H1 (cell line): ENCODE measurements around the gene THAP4. TPM values are rescaled to one million over a fixed set of nuclear protein-coding genes. Genes with fewer than 3 reads are reported as not detected.
A peak's percentile ranks its signal among the peaks of the same experiment; 100 is the strongest.

ENCODE experiments used
- CTCF ChIA-PET: fragments of 300-600 bp; sonication (Branson Sonifier 250); formaldehyde crosslinking; loops from one replicate; lab custom pipeline; 2021; ENCODE audit not compliant: partially characterized antibody; lab: Charles Lee
- POLR2A ChIA-PET: fragments of 300-600 bp; sonication (Branson Sonifier 250); formaldehyde crosslinking; loops from one replicate; lab custom pipeline; 2021; ENCODE audit warnings: inconsistent platforms; ENCODE audit not compliant: partially characterized antibody; lab: Charles Lee
- DNase-seq, 2 experiments: peaks; one replicate each; pipeline versions ENCODE4 v3.0.0 to v3.0.0-alpha.2; 2010 to 2022; ENCODE audit warnings: low spot score in 2 of 2, low read depth in 1 of 2, mixed read lengths in 1 of 2
- FAIRE-seq: peaks from 2 replicates; lab custom pipeline; 2011; peaks lifted over from hg19 to GRCh38; lab: Jason Lieb, UNC
- H2AFZ ChIP-seq: 2 replicates; pipeline ENCODE4 v1.8.1; 2012; ENCODE audit warnings: low read length, inconsistent platforms
- H2AK5ac ChIP-seq: 2 replicates; pipeline ENCODE4 v1.6.1; 2013; ENCODE audit warnings: low read depth, low read length
- H2BK120ac ChIP-seq: replicated peaks from 2 replicates; pipeline ENCODE3; 2013; ENCODE audit warnings: low read depth, low read length, inconsistent platforms
- H2BK12ac ChIP-seq: 2 replicates; pipeline ENCODE4 v1.6.1; 2013; ENCODE audit warnings: low read depth, low read length
- H2BK15ac ChIP-seq: 2 replicates; pipeline ENCODE4 v1.6.1; 2013; ENCODE audit warnings: low read length
- H2BK20ac ChIP-seq: 2 replicates; pipeline ENCODE4 v1.6.1; 2013; ENCODE audit warnings: low read length
- H2BK5ac ChIP-seq: 2 replicates; pipeline ENCODE4 v1.6.1; 2013; ENCODE audit warnings: low read depth, low read length
- H3K14ac ChIP-seq: 2 replicates; pipeline ENCODE4 v1.6.1; 2013; ENCODE audit warnings: inconsistent platforms; ENCODE audit not compliant: insufficient read length
- H3K18ac ChIP-seq: 2 replicates; pipeline ENCODE4 v1.6.1; 2013; ENCODE audit warnings: low read length; ENCODE audit errors: extremely low read depth
- H3K23ac ChIP-seq: 2 replicates; pipeline ENCODE4 v1.6.1; 2013; ENCODE audit warnings: inconsistent platforms; ENCODE audit not compliant: insufficient read length
- H3K23me2 ChIP-seq: 2 replicates; pipeline ENCODE4 v1.6.1; 2013; ENCODE audit warnings: low read depth, low read length
- H3K27ac ChIP-seq: 2 replicates; pipeline ENCODE4 v1.6.1; 2011; ENCODE audit warnings: low read depth, low read length, inconsistent platforms
- H3K27me3 ChIP-seq, 4 experiments: replicated peaks in 1 of 4; 1 replicate in 1 of 4; 2 replicates in 3 of 4; pipeline versions ENCODE4 v1.6.1 to v1.8.1; 2011 to 2013; ENCODE audit warnings: low read length in 3 of 4, mild to moderate bottlenecking in 3 of 4, inconsistent platforms in 2 of 4, mixed read lengths in 2 of 4, moderate library complexity in 1 of 4; ENCODE audit not compliant: control insufficient read depth in 3 of 4, insufficient read depth in 3 of 4; ENCODE audit errors: extremely low read depth in 1 of 4
- H3K36me3 ChIP-seq, 4 experiments: 2 replicates each; pipeline versions ENCODE4 v1.6.1 to v1.8.1; 2011 to 2013; ENCODE audit warnings: mild to moderate bottlenecking in 4 of 4, low read length in 3 of 4, moderate library complexity in 2 of 4, control low read depth in 1 of 4, inconsistent platforms in 1 of 4; ENCODE audit not compliant: insufficient read depth in 4 of 4, control insufficient read depth in 2 of 4
- H3K4ac ChIP-seq: replicated peaks from 2 replicates; pipeline ENCODE3; 2013; ENCODE audit warnings: low read length, low read depth, mixed read lengths, inconsistent platforms; ENCODE audit not compliant: insufficient read length
- H3K4me1 ChIP-seq, 4 experiments: replicated peaks in 1 of 4; 1 replicate in 1 of 4; 2 replicates in 3 of 4; pipeline versions ENCODE4 v1.6.1 to v1.8.1; 2011 to 2013; ENCODE audit warnings: low read length in 3 of 4, inconsistent platforms in 2 of 4, mixed read lengths in 1 of 4; ENCODE audit not compliant: insufficient read depth in 4 of 4, control insufficient read depth in 3 of 4
- H3K4me2 ChIP-seq, 2 experiments: 2 replicates each; pipeline versions ENCODE4 v1.6.1 to v1.8.1; 2011 to 2013; ENCODE audit warnings: low read depth in 2 of 2, low read length in 2 of 2, control low read depth in 1 of 2, inconsistent platforms in 1 of 2, mild to moderate bottlenecking in 1 of 2; ENCODE audit not compliant: insufficient read depth in 1 of 2
- H3K4me3 ChIP-seq, 4 experiments: fragments of 200-600, 300-600 bp in 1 of 4; sonication (generic), shearing (Covaris generic), sonication (Bioruptor Twin) in 1 of 4; 2 replicates each; pipeline versions ENCODE4 v1.5.1 to v1.8.1; 2011 to 2016; ENCODE audit warnings: low read length in 4 of 4, low read depth in 3 of 4, control low read depth in 2 of 4, inconsistent platforms in 2 of 4, mild to moderate bottlenecking in 2 of 4, mixed read lengths in 1 of 4, moderate library complexity in 1 of 4; ENCODE audit not compliant: insufficient read depth in 2 of 4; ENCODE audit errors: extremely low read depth in 1 of 4
- H3K56ac ChIP-seq: replicated peaks from 2 replicates; pipeline ENCODE3; 2013; ENCODE audit warnings: low read depth, mild to moderate bottlenecking, mixed read lengths, low read length, inconsistent platforms; ENCODE audit not compliant: insufficient read length
- H3K79me1 ChIP-seq: 2 replicates; pipeline ENCODE4 v1.6.1; 2013; ENCODE audit warnings: low read depth, low read length, control low read depth
- H3K79me2 ChIP-seq, 2 experiments: 2 replicates each; pipeline versions ENCODE4 v1.6.1 to v1.8.1; 2012 to 2013; ENCODE audit warnings: low read length in 2 of 2, mild to moderate bottlenecking in 2 of 2, inconsistent platforms in 1 of 2; ENCODE audit not compliant: insufficient read depth in 2 of 2, control insufficient read depth in 1 of 2
- H3K9ac ChIP-seq, 4 experiments: replicated peaks in 1 of 4; 1 replicate in 1 of 4; 2 replicates in 3 of 4; pipeline versions ENCODE4 v1.6.1 to v1.8.1; 2011 to 2013; ENCODE audit warnings: low read depth in 3 of 4, low read length in 3 of 4, control low read depth in 2 of 4, mild to moderate bottlenecking in 2 of 4, moderate library complexity in 2 of 4, inconsistent platforms in 1 of 4; ENCODE audit errors: extremely low read depth in 1 of 4
- H3K9me3 ChIP-seq, 2 experiments: 2 replicates each; pipeline versions ENCODE4 v1.6.1 to v1.8.1; 2012 to 2013; ENCODE audit warnings: mild to moderate bottlenecking in 2 of 2, moderate library complexity in 2 of 2, control low read depth in 1 of 2, inconsistent platforms in 1 of 2, low read depth in 1 of 2, low read length in 1 of 2, mixed read lengths in 1 of 2; ENCODE audit not compliant: insufficient read depth in 2 of 2
- H4K20me1 ChIP-seq, 2 experiments: replicated peaks in 1 of 2; 2 replicates each; pipeline versions ENCODE3 to v1.8.1; 2011 to 2013; ENCODE audit warnings: inconsistent platforms in 2 of 2, low read length in 2 of 2, mild to moderate bottlenecking in 1 of 2; ENCODE audit not compliant: insufficient read depth in 2 of 2, control insufficient read depth in 1 of 2
- H4K5ac ChIP-seq: 2 replicates; pipeline ENCODE4 v1.6.1; 2013; ENCODE audit warnings: low read length, low read depth, mixed read lengths, inconsistent platforms; ENCODE audit not compliant: insufficient read length
- H4K8ac ChIP-seq: 2 replicates; pipeline ENCODE4 v1.8.0; 2013; ENCODE audit warnings: mild to moderate bottlenecking, moderate library complexity, low read length, inconsistent platforms; ENCODE audit not compliant: insufficient read depth; ENCODE audit errors: extremely low read depth
- H4K91ac ChIP-seq: replicated peaks from 2 replicates; pipeline ENCODE3; 2013; ENCODE audit warnings: low read length, mixed read lengths, inconsistent platforms; ENCODE audit not compliant: insufficient read length
- CBX8 ChIP-seq: fragments of 300-800, 300-1000 bp; sonication (generic); IDR thresholded peaks from 2 replicates; pipeline ENCODE4 v1.7.1; 2016; ENCODE audit warnings: low read depth, low read length, borderline replicate concordance
- CTCF ChIP-seq, 3 experiments: IDR thresholded peaks; 1 replicate in 2 of 3; 2 replicates in 1 of 3; pipeline versions ENCODE4 v1.5.1 to v1.6.1; 2011; ENCODE audit warnings: low read length in 3 of 3, mild to moderate bottlenecking in 3 of 3, inconsistent platforms in 2 of 3, low read depth in 1 of 3, moderate library complexity in 1 of 3; ENCODE audit not compliant: insufficient read depth in 1 of 3; ENCODE audit errors: control extremely low read depth in 1 of 3
- KDM4A ChIP-seq: IDR thresholded peaks from one replicate; pipeline ENCODE4 v1.7.1; 2012; ENCODE audit warnings: low read depth, mild to moderate bottlenecking, moderate library complexity, low read length, inconsistent platforms; ENCODE audit not compliant: severe bottlenecking
- RAD21 ChIP-seq, 2 experiments: IDR thresholded peaks in 1 of 2; conservative IDR thresholded peaks in 1 of 2; 2 replicates each; pipeline ENCODE4 v1.6.1; 2011; ENCODE audit warnings: low read depth in 2 of 2, low read length in 2 of 2, improper control_type of control experiment in 1 of 2, inconsistent platforms in 1 of 2, mild to moderate bottlenecking in 1 of 2, moderate library complexity in 1 of 2
- RFX5 ChIP-seq: IDR thresholded peaks from 2 replicates; pipeline ENCODE4 v1.6.1; 2011; ENCODE audit warnings: low read depth, low read length, improper control_type of control experiment, borderline replicate concordance
- SIX5 ChIP-seq: IDR thresholded peaks from 2 replicates; pipeline ENCODE4 v1.6.1; 2011; ENCODE audit warnings: mild to moderate bottlenecking, low read depth, low read length
- TCF12 ChIP-seq: IDR thresholded peaks from 2 replicates; pipeline ENCODE4 v1.6.1; 2011; ENCODE audit warnings: low read depth, mild to moderate bottlenecking, low read length
- WGBS, 2 experiments: shearing (Covaris generic) in 1 of 2; methylation state at CpG; one replicate each; pipeline versions ENCODE4 v1.1.6 to v1.1.7; 2013 to 2015; ENCODE audit warnings: low lambda C conversion rate in 2 of 2, mixed read lengths in 2 of 2, inconsistent platforms in 1 of 2, low coverage in 1 of 2, missing lambda C conversion rate in 1 of 2; ENCODE audit not compliant: insufficient replicate concordance in 2 of 2, insufficient coverage in 1 of 2, insufficient read length in 1 of 2; ENCODE audit errors: extremely low coverage in 1 of 2, missing lambda C conversion rate in 1 of 2; 5-methylcytosine and 5-hydroxymethylcytosine counted together
- polyA plus RNA-seq, 7 experiments: library from polyadenylated mRNA; depleted of rRNA in 3 of 7; stranded (reverse) in 5 of 7; unstranded in 2 of 7; fragments of >200 nt in 5 of 7; fragments of 200-250 nt in 2 of 7; gene quantifications; 1 replicate in 5 of 7; 2 replicates in 1 of 7; 4 replicates in 1 of 7; pipeline versions ENCODE4 v1.2.1 to v1.2.3, GENCODE V29; 2011 to 2013; ENCODE audit warnings: missing spikeins in 2 of 7, mixed read lengths in 2 of 7
- total RNA-seq: library from RNA; stranded (reverse); fragmentation: NEBNext Ultra II Directional; extraction: Animal tissue kit (Norgen Biotek cat#: 25700); gene quantifications from 2 replicates; pipeline ENCODE4 v1.2.1, GENCODE V29; 2021

The THAP4 gene
- total and polyA plus RNA-seq, 2 of the 8 experiments (the other 6 are each of a cell fraction or from before 2014, with no cell fraction given) = 78.9 to 83.6 TPM

GRCh38 chr2:241550616-241551580, 86.1 kb downstream of the THAP4 start:
- H3K27me3 ChIP-seq = peaks cover 0 to 5% (median 0%) of the 10 kb centered on the region in 4 experiments; a peak in 3 of 7 replicates
- no peak overlapping the region for H2AFZ ChIP-seq
- H4K8ac ChIP-seq = 0 out of 2 replicates have a peak overlapping the region, but pooled peaks have one; percentile 38
- no peaks in the 10 kb centered on the region for H3K79me2 ChIP-seq
- no peak overlapping the region for H2BK5ac ChIP-seq
- H2BK120ac ChIP-seq = no peak overlapping the region
- H4K91ac ChIP-seq = no peak overlapping the region
- H3K23me2 ChIP-seq = peaks cover 5% of the 10 kb centered on the region; the same call in 1 of the 2 replicates
- H2BK15ac ChIP-seq = no peak overlapping the region
- H3K4me3 ChIP-seq = no peak overlapping the region
- no peak overlapping the region for H3K4me2 ChIP-seq
- no peak overlapping the region for H3K4ac ChIP-seq
- H4K20me1 ChIP-seq = peaks cover 0 to under 1% of the 10 kb centered on the region in 2 experiments
- ChIA-PET CTCF (interaction anchor here (0.6 to 1.7 kb wide), 3 partner anchors 13 to 123 kb away, joined by 3 to 4 read pairs (median 3); no protein-coding TSS in a partner anchor), POLR2A (no interaction called here)
- H3K18ac ChIP-seq = no peak overlapping the region
- H3K27ac ChIP-seq = no peak overlapping the region
- H2BK12ac ChIP-seq = no peak overlapping the region
- DNase-seq (no peak), FAIRE-seq (no peak)
- no peak overlapping the region for H3K14ac ChIP-seq
- H2AK5ac ChIP-seq = no peak overlapping the region; the same call in 1 of the 2 replicates
- 90% methylated on average over 18 of the region's 21 CpGs; no CpG with 5 or more reads in 1 of the 2 experiments for WGBS, 2 experiments
- no peak overlapping the region for H2BK20ac ChIP-seq
- no peaks in the 10 kb centered on the region for H3K9me3 ChIP-seq
- no peak overlapping the region for H3K9ac ChIP-seq
- no peak overlapping the region for H4K5ac ChIP-seq
- peaks cover 0 to 4% (median 1%) of the 10 kb centered on the region in 4 experiments; a peak in 4 of 7 replicates for H3K4me1 ChIP-seq
- no peak overlapping the region for H3K56ac ChIP-seq
- no peak overlapping the region for H3K23ac ChIP-seq
- no peaks in the 10 kb centered on the region for H3K36me3 ChIP-seq
- no peaks in the 10 kb centered on the region for H3K79me1 ChIP-seq
- TF ChIP-seq CBX8 (no peak), CTCF (IDR thresholded peaks at IDR 0.05; ENCODE audit: control extremely low read depth in 1 of 3, insufficient read depth in 1 of 3, low read depth in 1 of 3, low read length in 3 of 3) (no peak), RFX5 (no peak), TCF12 (no peak), RAD21 (IDR thresholded peaks at IDR 0.05 in 1 of 2, conservative IDR thresholded peaks at IDR 0.05 in 1 of 2; ENCODE audit: low read depth in 2 of 2, low read length in 2 of 2) (no peak), SIX5 (no peak), KDM4A (no peak)
